CD1c-positive myeloid dendritic cell (primary cell): ENCODE data around the gene SAG.
"Not testable (repeated sequence)": the region's sequence is repeated elsewhere in the genome, so short reads cannot be mapped to it uniquely, and the experiment has no call there.

Source experiments
- DNase-seq: peaks from one replicate; pipeline ENCODE4 v3.0.0-alpha.2; 2016; ENCODE audit errors: extremely low spot score

SAG gene

GRCh38 chr2:233331536-233331935 lies 23.9 kb downstream of the SAG start:
- DNase-seq: peak; percentile 91

GRCh38 chr2:233332125-233332524 lies 24.5 kb downstream of the SAG start:
- DNase-seq: no peak

DNA sequence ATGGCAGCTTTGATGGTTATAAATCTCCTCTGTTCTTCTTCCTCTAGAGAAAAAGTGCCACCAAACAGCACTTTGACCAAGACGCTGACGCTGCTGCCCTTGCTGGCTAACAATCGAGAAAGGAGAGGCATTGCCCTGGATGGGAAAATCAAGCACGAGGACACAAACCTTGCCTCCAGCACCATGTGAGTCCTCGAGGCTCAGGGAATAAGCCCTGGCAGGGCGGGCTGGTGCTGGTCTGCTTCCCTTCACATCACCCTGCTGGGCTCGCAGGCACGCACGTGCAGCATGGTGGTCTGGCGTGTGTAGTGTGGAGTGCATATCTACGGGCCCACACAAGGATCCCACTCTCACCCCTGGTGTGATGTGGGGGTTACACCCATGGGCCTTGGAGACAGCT lies 27.3 kb downstream of the SAG start:
- no peak for DNase-seq

DNA sequence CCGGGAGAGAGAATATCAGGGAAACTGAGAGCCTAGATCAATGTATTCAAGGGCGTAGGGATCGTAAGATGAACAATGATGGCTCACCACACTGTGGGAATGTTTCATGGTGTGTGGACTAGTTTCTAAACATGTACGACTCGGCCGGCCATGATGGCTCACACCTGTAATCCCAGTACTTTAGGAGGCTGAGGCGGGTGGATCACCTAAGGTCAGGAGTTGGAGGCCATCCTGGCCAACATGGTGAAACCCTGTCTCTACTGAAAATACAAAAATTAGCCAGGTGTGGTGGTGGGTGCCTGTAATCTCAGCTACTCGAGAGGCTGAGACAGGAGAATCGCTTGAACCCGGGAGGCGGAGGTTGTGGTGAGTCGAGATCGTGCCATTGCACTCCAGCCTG lies 28.5 kb downstream of the SAG start:
- DNase-seq: not testable (repeated sequence)

- DNase-seq: no peak
Observed at GRCh38 chr2:233336541-233336940, 28.9 kb downstream of the SAG start.

DNA sequence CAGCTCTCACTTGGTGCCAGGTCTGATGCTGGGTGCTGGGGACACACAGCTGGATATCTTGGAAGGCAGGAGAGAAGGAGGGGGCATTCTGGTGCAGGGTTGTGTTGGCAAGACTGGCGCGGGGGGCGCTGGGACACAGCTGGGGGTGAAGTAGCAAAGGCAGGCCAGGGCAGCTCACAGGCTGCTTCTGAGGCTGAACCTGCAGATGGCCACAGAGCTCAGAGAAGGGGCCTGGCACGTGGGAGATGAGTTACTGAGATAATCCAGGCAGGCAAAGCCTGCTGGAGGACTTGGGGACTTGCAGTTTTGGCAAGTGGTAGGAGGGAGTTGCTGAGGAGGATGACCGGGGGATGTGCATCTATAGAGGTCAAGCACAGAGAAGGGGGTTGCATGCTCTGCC lies 30.4 kb downstream of the SAG start:
- no peak for DNase-seq

- DNase-seq: no peak
Observed at GRCh38 chr2:233338812-233339368, 31.3 kb downstream of the SAG start.

DNA sequence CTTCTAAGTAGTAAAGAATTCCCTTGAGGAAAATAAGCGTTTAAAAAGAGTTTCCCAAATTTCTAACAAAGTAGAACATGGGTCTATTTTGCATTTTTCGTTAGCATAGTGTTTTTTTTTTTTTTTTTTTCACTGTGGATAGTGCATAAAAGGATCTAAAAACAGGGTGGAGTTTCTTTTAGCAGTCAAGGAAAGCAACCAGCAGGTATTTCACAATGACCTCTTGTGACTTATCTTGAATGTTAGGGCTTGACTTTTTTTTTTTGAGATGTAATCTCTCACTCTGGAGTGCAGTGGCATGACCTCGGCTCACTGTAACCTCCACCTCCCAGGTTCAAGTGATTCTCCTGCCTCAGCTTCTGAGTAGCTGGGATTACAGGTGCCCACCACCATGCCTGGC lies 31.8 kb downstream of the SAG start:
- peak; percentile 18 for DNase-seq

DNA sequence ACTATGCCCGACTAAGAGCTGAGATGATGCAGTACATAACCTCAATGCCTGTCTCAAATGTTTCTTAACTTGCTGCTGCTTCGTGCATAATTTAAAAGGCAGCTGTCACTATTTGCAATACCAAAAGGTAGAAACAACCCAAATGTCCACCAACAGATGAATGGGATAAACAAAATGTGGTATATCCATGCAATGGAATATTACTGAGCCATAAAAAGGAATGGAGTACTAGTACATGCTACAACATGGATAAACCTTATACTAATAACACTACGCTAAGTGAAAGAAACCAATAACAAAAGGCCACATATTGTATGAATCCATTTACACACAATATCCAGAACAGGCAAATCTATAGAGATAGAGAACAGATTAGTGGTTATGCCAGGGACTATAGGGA lies 33.7 kb downstream of the SAG start:
- no peak for DNase-seq

GRCh38 chr2:233342301-233342700 lies 34.7 kb downstream of the SAG start:
- DNase-seq: no peak

DNA sequence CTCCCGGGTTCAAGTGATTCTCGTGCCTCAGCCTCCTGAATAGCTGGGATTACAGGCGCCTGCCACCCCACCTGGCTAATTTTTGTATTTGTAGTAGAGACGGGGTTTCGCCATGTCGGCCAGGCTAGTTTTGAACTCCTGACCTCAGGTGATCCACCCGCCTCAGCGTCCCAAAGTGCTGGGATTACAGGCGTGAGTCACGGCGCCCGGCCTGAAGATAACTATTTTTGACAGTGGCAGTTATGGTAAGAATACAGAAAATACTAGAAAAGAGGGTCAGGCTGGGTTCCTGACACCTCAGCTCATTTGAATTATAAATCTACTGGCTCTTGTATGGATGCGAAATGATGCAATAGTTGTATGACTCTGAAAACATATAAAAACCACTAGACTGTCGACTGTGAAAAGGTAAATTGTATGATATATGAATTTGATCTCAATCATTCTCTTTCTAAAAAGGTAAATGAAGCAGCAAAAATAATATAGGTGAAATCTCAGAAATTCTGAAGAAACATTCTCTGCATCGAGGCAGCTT lies 35.6 kb downstream of the SAG start:
- DNase-seq: no peak

- DNase-seq: no peak
Observed at GRCh38 chr2:233346376-233346775, 38.8 kb downstream of the SAG start.

GRCh38 chr2:233346930-233347329 lies 39.3 kb downstream of the SAG start:
- DNase-seq: no peak

- peak; percentile 44 for DNase-seq
Observed at GRCh38 chr2:233349005-233349998, 41.7 kb downstream of the SAG start.

DNA sequence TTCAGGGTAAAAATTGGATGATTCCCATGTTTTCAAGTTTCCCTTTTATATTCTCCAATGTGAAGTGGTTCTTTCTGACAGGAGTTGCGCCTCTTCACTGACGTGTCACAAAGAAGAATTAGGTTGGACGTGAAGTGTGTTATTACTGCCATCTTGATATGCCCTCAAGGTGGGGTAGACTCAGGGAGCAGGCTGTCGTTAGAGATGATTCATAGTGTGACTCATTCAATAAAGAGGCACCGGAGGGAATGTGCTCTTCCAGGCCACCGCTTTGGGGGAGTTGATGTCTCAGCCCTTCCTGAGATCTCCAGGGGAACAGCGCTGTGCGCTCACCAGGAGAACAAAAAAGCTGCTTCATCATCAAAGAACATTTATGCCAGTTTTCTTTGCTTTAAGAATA lies 43.1 kb downstream of the SAG start:
- peak; percentile 46 for DNase-seq

- peak; percentile 53 for DNase-seq
Observed at GRCh38 chr2:233351423-233351822, 43.8 kb downstream of the SAG start.

DNA sequence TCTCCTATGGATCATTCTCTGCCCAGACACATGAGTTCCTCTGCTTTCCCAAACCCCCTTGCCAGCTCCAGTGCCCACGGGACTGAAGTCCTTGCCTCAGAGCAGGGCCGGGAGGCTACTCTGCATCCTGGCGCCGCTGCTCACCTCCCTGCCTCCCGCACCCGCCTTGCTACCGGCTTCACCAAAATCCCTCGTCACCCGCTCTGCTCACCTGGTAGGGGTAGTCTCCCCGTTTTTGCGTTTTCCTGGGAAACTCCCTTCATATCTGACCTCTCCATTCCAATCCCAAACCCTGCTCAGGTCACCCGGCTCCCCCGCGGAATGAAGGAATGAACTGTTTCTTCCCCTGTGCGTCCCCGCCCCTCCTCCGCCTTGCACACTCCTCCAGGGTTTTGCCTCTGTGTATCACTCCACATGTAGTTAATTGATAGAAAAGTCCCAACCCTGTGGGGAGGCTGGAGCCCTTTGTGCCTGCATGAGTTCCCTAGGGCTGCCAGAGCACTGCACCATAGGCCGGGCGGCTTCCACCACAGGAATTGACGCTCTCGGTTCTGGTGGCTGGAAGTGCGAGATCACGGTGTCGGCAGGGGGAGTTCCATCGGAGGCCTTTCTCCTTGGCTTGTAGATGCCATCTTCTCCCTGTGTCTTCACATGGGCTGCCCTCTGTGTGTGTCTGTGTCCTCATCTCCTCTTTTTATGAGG lies 44.7 kb downstream of the SAG start:
- no peak for DNase-seq

- no peak for DNase-seq
Observed at GRCh38 chr2:233353101-233353768, 45.6 kb downstream of the SAG start.

- DNase-seq: peak; percentile 82
Observed at GRCh38 chr2:233353769-233354499, 46.3 kb downstream of the SAG start, which contains the start of gene DGKD. Gene DGKD (plus strand): TSS chr2:233354494. CDS start chr2:233354519, 25 bp downstream.

DNA sequence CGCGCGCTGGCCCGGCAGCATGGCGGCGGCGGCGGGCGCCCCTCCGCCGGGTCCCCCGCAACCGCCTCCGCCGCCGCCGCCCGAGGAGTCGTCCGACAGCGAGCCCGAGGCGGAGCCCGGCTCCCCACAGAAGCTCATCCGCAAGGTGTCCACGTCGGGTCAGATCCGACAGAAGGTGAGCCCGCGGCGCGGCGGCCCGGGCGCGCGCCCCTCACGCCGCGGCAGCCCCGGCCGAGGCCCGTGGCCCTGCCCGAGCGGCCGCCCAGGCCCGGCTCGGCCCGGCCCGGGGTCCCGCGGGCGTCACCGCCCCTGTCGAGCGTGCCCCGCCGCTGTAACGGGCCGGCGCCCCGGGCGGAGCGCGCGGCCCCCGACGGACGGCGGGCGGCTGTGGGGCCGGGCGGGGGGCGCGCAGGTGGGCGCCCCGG lies 46.9 kb downstream of the SAG start:
- no peak for DNase-seq
